Upper lobe of right lung (tissue), 1 donor: ENCODE results near the gene ANO10. TPM values are rescaled to one million over a fixed set of nuclear protein-coding genes. Genes with fewer than 3 reads are reported as not detected.

Experiments
- ATAC-seq: fragments of 200-7000 bp; cut with Tn5 transposase; one replicate; pipeline ENCODE4 v1.9.1; 2020; ENCODE audit warnings: mild to moderate bottlenecking, moderate library complexity
- DNase-seq: peaks from one replicate; pipeline ENCODE4 v3.0.0-alpha.2; 2020
- H3K27ac ChIP-seq: fragments of 200-600 bp; one replicate; pipeline ENCODE4 v1.8.0; 2022
- H3K27me3 ChIP-seq: fragments of 200-600 bp; one replicate; pipeline ENCODE4 v1.8.0; 2022; ENCODE audit warnings: mild to moderate bottlenecking
- H3K36me3 ChIP-seq: fragments of 200-600 bp; one replicate; pipeline ENCODE4 v1.8.0; 2022
- H3K4me1 ChIP-seq: fragments of 200-600 bp; one replicate; pipeline ENCODE4 v1.8.0; 2022
- H3K4me3 ChIP-seq: fragments of 200-600 bp; one replicate; pipeline ENCODE4 v1.8.0; 2022; ENCODE audit warnings: mild to moderate bottlenecking
- H3K9me3 ChIP-seq: fragments of 200-600 bp; one replicate; pipeline ENCODE4 v1.8.0; 2022
- CTCF ChIP-seq: fragments of 200-600 bp; IDR thresholded peaks from one replicate; pipeline ENCODE4 v1.8.0; 2022; ENCODE audit warnings: antibody characterized with exemption
- intact Hi-C: fragments of 100-400 bp; cut with DNase I; formaldehyde crosslinking; loops from one replicate; pipeline ENCODE4 v1.11.0; 2022
- total RNA-seq: library from RNA; stranded (reverse); fragmentation: NEBNext Ultra II Directional; extraction: Animal tissue kit (Norgen Biotek cat#: 25700); gene quantifications from one replicate; pipeline ENCODE4 v1.2.1, GENCODE V29; 2021
- donor health status: DM: no; HTN: yes; CAD: no; lungs with severe emphysema.

The ANO10 gene
- total RNA-seq, 1 donor from 2014 or later: 30.6 TPM

GRCh38 chr3:43539321-43539720, 82.5 kb downstream of the ANO10 start:
- no peak for TF ChIP-seq CTCF
- DNase-seq (no peak), ATAC-seq (no peak)
- Histone ChIP-seq H3K27ac (no peak overlapping the region), H3K4me1 (no peaks in the 10 kb centered on the region), H3K27me3 (no peaks in the 10 kb centered on the region), H3K36me3 (no peaks in the 10 kb centered on the region), H3K4me3 (no peak overlapping the region), H3K9me3 (no peaks in the 10 kb centered on the region)
- intact Hi-C loops: no loop called here

GRCh38 chr3:43537225-43537624, 84.6 kb downstream of the ANO10 start:
- Histone ChIP-seq H3K36me3 (no peaks in the 10 kb centered on the region), H3K9me3 (no peaks in the 10 kb centered on the region), H3K4me1 (no peaks in the 10 kb centered on the region), H3K4me3 (no peak overlapping the region), H3K27me3 (no peaks in the 10 kb centered on the region), H3K27ac (no peak overlapping the region)
- DNase-seq (no peak), ATAC-seq (no peak)
- TF ChIP-seq CTCF: no peak
- intact Hi-C loops: no loop called here

- no peaks in the 10 kb centered on the region for H3K9me3 ChIP-seq
- H3K4me3 ChIP-seq: no peak overlapping the region
- TF ChIP-seq CTCF: no peak
- intact Hi-C loops: no loop called here
- DNase-seq (no peak), ATAC-seq (no peak)
- no peaks in the 10 kb centered on the region for H3K4me1 ChIP-seq
- H3K36me3 ChIP-seq: no peaks in the 10 kb centered on the region
- no peak overlapping the region for H3K27ac ChIP-seq
- no peaks in the 10 kb centered on the region for H3K27me3 ChIP-seq
Observed at GRCh38 chr3:43534675-43535074, 87.1 kb downstream of the ANO10 start.

GRCh38 chr3:43533009-43533408, 88.8 kb downstream of the ANO10 start:
- no peak for TF ChIP-seq CTCF
- no peak overlapping the region for H3K27ac ChIP-seq
- ATAC-seq (no peak), DNase-seq (no peak)
- no peak overlapping the region for H3K4me3 ChIP-seq
- no peaks in the 10 kb centered on the region for H3K4me1 ChIP-seq
- no peaks in the 10 kb centered on the region for H3K36me3 ChIP-seq
- H3K27me3 ChIP-seq: no peaks in the 10 kb centered on the region
- intact Hi-C loops: no loop called here
- no peaks in the 10 kb centered on the region for H3K9me3 ChIP-seq

- Histone ChIP-seq H3K27ac (no peak overlapping the region), H3K4me3 (no peak overlapping the region), H3K9me3 (no peaks in the 10 kb centered on the region), H3K36me3 (no peaks in the 10 kb centered on the region), H3K4me1 (no peaks in the 10 kb centered on the region), H3K27me3 (no peaks in the 10 kb centered on the region)
- TF ChIP-seq CTCF: no peak
- ATAC-seq: no peak
- intact Hi-C loops: no loop called here
- no peak for DNase-seq
Observed at GRCh38 chr3:43531835-43532234, 90.0 kb downstream of the ANO10 start.

GRCh38 chr3:43528498-43529099, 93.2 kb downstream of the ANO10 start:
- no peak for DNase-seq
- H3K4me3 ChIP-seq: no peak overlapping the region
- H3K9me3 ChIP-seq: no peaks in the 10 kb centered on the region
- ATAC-seq: no peak
- no peaks in the 10 kb centered on the region for H3K27me3 ChIP-seq
- no peak for TF ChIP-seq CTCF
- no peaks in the 10 kb centered on the region for H3K36me3 ChIP-seq
- intact Hi-C loops: no loop called here
- no peaks in the 10 kb centered on the region for H3K4me1 ChIP-seq
- no peak overlapping the region for H3K27ac ChIP-seq
